Activated CD8-positive, alpha-beta memory T cell treated with anti-CD3 and anti-CD28 coated beads for 24 hours (primary cell): ENCODE data around the gene GAB2.

Source experiments
- DNase-seq: peaks from one replicate; pipeline ENCODE4 v3.0.0-alpha.2; 2020

GAB2 gene

GRCh38 chr11:78217650-78218541, 199.7 kb downstream of the GAB2 start:
- DNase-seq: peak; percentile 47

DNA sequence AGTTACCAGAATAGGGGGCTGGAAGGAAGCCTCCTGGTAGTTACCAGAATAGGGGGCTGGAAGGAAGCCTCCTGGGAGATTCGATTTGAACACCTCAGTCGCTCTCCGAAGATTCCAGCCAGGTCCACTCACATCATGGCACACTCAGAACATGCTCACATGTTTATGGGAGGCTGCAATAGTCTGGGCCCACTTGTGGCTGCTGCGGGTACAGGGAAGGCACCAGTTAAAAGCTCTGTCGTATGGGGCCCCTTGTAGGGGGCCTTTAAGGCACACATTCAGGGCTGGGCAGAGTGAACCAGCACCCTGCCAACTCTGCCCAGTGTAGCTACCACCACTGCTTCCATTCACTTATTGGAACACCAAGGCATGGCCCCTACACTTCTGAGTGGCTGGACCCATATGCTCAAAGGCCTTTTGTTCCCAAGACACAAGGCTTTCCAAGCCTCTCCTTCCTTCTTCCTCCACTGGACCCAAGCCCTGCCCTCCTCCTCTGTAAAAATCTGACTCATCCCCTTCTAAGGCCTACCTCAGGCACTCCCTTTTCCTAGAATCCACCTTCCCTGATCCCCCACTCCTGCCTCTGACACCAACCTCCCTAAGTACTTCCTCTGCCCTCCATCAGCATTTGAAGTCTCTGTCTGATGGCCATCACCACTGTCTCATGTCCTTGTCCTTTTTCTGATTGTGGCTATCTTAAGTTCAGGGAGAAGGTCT, 200.9 kb downstream of the GAB2 start:
- DNase-seq: peak; percentile 11

- DNase-seq: no peak
These were observed 201.6 kb downstream of the GAB2 start for GRCh38 chr11:78216021-78216420.

DNA sequence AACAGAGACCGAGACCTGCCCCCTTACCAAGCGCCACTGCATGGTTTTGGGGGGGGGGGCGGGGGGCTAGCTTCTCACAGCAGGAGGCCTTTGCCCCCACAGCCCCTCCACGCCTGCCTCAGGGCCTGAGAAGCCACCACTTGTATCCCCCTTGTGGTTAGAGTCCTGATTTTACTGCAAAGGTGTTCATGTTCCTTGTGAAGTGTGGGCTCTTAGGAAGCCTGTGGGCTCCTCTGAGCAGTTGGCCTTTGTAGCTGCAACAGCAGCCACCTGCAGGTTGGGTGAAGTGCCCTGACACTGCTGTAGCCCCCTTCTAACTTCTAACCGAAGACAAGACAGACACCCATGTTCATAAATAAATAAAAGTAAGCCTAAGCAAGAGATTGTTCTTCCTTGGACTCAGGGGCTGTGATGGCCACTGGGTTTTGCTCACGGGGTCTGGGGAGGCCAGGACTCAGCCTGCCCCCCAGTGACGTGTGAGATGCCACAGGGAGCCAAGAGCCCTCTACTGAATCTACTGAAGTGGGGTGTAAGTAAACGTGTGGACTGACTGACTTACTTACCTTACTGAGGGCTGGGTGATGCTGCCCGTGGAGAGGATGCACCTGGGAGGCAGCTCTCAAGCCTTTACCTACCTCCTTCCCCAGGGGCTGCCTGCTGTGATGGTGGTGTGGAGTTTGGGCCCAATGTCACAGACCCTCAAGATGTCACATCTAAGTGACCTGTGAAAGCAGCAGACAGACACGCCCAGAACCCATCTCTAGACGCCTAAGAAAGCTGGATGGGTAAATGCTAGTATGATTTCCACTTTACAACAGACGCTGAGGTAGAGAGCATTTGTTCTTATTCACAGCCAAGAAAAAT, 203.1 kb downstream of the GAB2 start:
- DNase-seq: peak; percentile 40

DNA sequence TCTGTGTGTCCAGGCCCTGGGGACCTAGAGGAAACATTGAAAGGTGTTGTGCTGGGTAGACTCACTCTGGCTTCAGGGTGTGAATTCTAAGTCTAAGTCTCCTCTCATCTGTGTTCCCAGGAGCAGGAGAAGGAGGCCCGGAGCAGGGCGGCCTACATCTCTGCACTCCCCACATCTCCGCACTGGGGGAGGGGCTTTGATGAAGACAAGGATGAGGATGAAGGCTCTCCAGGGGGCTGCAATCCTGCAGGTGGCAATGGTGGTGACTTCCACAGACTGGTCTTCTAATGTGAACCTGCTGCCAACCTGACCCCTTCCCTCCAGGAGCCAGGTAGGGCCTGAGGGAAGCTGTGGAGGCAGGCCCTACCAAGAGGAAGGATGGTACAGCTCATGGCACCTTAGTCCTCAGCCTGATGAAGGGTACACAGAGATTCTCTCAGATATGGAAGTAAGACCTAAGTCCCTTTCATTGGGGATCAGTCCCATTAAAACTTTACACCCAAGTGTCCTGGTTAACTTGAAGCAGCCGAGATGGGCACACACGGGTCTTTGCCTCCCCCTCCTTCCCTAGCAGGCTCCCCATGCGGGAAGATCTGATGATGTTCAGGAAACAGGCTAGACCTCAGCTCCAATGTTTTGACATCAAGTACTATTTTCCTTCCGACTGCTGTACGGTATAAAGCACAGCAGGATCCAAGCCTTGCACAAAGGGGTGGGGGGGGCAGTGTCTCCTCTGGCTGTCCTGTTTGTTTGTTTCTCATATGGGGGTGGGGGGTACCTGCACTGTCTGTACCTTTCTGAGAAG, 203.9 kb downstream of the GAB2 start:
- DNase-seq: peak; percentile 19

DNA sequence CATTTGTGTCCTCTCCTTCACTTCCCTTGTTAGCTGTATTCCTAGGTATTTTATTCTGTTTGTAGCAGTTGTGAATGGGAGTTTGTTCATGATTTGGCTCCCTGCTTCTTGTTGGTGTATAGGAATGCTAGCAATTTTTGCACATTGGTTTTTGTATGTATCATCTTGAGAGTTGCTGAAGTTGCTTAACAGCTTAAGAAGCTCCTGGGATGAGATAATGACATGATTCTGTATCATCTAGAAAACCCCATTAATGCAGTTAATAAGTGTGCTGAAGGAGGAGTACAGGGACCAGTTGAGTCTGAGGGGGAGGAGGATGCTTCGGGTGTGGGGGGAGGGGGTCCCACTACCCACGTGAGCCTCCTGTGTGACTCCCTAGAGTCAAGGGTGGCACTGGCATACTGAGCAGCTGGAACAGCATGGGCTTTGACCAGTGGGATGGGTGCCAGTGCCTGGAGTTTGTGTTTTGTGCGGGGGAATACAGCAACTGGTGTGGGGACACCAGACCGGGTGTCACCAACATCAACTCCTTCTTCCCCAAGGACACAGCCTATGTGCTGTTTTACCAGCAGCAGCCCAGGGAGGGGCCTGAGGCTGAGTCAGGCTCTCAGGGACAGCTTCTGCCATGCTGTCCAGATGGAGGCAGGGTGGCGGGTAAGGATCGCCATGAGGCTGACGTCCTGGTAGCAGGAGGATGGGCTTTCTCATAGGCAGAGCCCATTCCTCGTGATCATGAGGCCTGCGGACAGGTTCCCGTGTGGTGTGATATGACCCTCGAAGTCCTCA, 204.8 kb downstream of the GAB2 start:
- DNase-seq: no peak

- DNase-seq: no peak
These were observed 206.1 kb downstream of the GAB2 start for GRCh38 chr11:78211565-78211964.

GRCh38 chr11:78210000-78210608, 207.5 kb downstream of the GAB2 start:
- DNase-seq: no peak

DNA sequence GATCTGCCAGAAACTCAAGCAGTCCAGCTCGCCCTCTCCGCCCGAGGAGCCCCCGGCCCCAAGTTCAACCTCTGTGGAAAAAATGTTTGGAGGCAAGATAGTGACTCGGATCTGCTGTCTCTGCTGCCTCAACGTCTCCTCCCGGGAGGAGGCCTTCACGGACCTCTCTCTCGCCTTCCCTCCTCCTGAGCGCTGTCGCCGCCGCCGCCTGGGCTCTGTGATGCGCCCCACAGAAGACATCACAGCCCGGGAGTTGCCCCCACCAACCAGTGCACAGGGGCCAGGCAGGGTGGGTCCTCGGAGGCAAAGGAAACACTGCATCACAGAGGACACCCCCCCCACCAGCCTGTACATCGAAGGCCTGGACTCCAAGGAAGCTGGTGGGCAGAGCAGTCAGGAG, 208.1 kb downstream of the GAB2 start:
- no peak for DNase-seq

- no peak for DNase-seq
These were observed 209.1 kb downstream of the GAB2 start for GRCh38 chr11:78208257-78209165.

DNA sequence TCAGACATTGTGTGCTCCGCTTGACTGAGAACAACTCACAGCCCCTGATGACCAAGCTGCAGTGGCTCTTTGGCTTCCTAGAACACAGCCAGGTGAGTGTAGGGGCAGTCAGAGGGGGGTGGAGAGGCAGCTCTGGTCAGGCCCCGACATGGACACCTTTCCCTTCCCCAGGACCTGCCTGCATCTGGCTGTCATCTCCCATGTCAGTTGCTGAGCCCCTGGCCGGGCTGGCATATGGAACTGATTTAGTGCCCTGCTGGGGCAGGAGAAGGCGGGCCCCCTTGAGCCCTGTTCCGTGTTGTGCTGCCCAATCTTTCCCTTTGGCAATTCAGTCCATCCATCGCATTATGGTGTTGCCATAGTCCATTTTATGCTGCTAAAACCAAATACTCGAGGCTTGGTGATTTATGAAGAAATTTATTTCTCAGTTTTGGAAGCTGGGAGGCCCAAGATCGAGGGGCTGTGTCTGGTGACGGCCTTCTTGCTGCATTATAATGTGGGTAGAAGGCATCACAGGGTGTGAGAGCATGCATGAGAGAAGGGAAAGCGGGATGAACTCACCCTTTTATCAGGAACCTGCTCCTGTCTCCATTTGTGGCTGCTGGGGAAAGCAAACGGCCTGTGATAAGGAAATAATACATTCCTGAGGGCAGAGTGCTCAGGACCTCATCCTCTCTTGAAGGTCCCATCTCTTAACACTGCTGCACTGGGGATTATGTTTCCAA, 209.9 kb downstream of the GAB2 start:
- no peak for DNase-seq

DNA sequence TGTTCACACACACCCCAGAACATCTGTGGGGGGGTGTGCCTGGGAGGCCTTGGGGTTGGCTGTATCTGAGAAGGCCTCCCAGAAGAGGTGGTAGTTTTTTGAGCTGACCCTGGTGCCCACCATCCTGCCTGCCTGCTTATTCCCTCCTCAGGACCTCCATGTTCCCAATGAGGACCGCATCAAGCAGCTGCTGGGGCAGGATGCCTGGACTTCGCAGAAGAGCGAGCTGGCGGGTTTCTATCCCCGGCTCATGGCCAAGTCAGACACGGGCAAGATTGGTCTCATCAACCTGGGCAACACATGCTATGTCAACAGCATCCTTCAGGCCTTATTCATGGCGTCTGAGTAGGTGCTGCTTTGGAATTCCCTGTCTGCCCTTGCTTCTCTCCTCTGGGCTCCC, 211.9 kb downstream of the GAB2 start:
- DNase-seq: no peak

- DNase-seq: no peak
These were observed 212.4 kb downstream of the GAB2 start for GRCh38 chr11:78205256-78205655.

- DNase-seq: no peak
These were observed 214.4 kb downstream of the GAB2 start for GRCh38 chr11:78203184-78203583.

GRCh38 chr11:78202733-78203167, 214.9 kb downstream of the GAB2 start:
- peak; percentile 74 for DNase-seq

GRCh38 chr11:78201096-78201818, 216.4 kb downstream of the GAB2 start:
- no peak for DNase-seq

- no peak for DNase-seq
These were observed 217.1 kb downstream of the GAB2 start for GRCh38 chr11:78200553-78200952.

- no peak for DNase-seq
These were observed 217.6 kb downstream of the GAB2 start for GRCh38 chr11:78200061-78200460.

GRCh38 chr11:78199653-78200015, 218.0 kb downstream of the GAB2 start:
- DNase-seq: no peak
